AG04450 (cell line): Measurements from ENCODE around the gene SART1. TPM values are rescaled to one million over a fixed set of nuclear protein-coding genes. Genes with fewer than 3 reads are reported as not detected.

ENCODE experiments used
- CTCF ChIA-PET: fragments of 300-600, 350-600 bp; formaldehyde crosslinking; extraction: SDS; loops from one replicate; lab custom pipeline; 2022; ENCODE audit warnings: antibody characterized with exemption, inconsistent platforms; lab: Charles Lee
- POLR2A ChIA-PET: fragments of 350-600 bp; formaldehyde crosslinking; extraction: SDS; loops from one replicate; lab custom pipeline; 2021; ENCODE audit warnings: antibody characterized with exemption, inconsistent platforms; lab: Yijun Ruan, JAX
- DNase-seq: peaks from one replicate; pipeline ENCODE4 v3.0.0-alpha.2; 2011; ENCODE audit warnings: low read depth, low spot score
- H3K27ac ChIP-seq: one replicate; pipeline ENCODE4 v1.5.1; 2012; ENCODE audit warnings: low read depth, low read length, control low read depth
- H3K27me3 ChIP-seq: one replicate; pipeline ENCODE4 v1.6.0; 2012; ENCODE audit warnings: low read length; ENCODE audit not compliant: control insufficient read depth, insufficient read depth
- H3K4me3 ChIP-seq: 2 replicates; pipeline ENCODE4 v1.5.1; 2011; ENCODE audit warnings: mild to moderate bottlenecking, low read depth, low read length, control low read depth
- H3K9me3 ChIP-seq: 2 replicates; pipeline ENCODE4 v1.5.1; 2012; ENCODE audit warnings: low read length; ENCODE audit not compliant: control insufficient read depth, insufficient read depth
- polyA plus RNA-seq: library from polyadenylated mRNA; depleted of rRNA; stranded (reverse); fragments of >200 nt; gene quantifications from 2 replicates; pipeline ENCODE4 v1.2.3, GENCODE V29; 2011
- TF ChIP-seq, protein P1 (sequence below): IDR thresholded peaks from 2 replicates; pipeline ENCODE4 v1.5.1; 2011; ENCODE audit warnings: low read depth, low read length, control low read depth, inconsistent platforms

SART1 gene
- polyA plus RNA-seq, 1 experiment: 14.3 TPM

DNA sequence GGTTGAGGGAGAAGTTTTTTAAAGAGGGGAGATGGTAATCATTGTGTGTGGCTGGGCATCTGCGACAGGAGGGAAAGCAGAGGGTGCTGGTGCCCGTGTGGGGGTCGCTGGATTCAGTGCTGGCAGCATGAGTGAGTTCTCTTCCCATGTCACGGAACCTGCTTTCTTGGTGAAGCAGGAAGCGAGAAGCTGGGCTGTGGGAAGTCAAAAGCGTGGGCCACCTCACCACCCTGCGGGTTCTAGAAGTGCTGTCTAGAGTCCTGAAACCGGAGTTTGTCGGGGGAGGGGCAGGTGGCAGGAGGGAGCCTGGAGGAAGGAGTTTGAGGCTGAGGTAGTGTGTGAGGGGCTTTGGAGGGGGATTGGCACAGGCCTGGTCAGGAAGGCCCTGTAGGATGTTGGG, 14.2 kb downstream of the SART1 start:
- Histone ChIP-seq H3K27ac (no peak overlapping the region), H3K9me3 (no peaks in the 10 kb centered on the region; the same call in 1 of the 2 replicates), H3K27me3 (no peaks in the 10 kb centered on the region), H3K4me3 (no peak overlapping the region)
- DNase-seq: no peak
- ChIA-PET CTCF (no interaction called here), POLR2A (interaction anchor here (0.7 to 1.3 kb wide), 2 partner anchors 86 to 116 kb away, joined by 6 to 7 read pairs; no protein-coding TSS in a partner anchor)
- TF ChIP-seq, protein P1, sequence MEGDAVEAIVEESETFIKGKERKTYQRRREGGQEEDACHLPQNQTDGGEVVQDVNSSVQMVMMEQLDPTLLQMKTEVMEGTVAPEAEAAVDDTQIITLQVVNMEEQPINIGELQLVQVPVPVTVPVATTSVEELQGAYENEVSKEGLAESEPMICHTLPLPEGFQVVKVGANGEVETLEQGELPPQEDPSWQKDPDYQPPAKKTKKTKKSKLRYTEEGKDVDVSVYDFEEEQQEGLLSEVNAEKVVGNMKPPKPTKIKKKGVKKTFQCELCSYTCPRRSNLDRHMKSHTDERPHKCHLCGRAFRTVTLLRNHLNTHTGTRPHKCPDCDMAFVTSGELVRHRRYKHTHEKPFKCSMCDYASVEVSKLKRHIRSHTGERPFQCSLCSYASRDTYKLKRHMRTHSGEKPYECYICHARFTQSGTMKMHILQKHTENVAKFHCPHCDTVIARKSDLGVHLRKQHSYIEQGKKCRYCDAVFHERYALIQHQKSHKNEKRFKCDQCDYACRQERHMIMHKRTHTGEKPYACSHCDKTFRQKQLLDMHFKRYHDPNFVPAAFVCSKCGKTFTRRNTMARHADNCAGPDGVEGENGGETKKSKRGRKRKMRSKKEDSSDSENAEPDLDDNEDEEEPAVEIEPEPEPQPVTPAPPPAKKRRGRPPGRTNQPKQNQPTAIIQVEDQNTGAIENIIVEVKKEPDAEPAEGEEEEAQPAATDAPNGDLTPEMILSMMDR: no peak

DNA sequence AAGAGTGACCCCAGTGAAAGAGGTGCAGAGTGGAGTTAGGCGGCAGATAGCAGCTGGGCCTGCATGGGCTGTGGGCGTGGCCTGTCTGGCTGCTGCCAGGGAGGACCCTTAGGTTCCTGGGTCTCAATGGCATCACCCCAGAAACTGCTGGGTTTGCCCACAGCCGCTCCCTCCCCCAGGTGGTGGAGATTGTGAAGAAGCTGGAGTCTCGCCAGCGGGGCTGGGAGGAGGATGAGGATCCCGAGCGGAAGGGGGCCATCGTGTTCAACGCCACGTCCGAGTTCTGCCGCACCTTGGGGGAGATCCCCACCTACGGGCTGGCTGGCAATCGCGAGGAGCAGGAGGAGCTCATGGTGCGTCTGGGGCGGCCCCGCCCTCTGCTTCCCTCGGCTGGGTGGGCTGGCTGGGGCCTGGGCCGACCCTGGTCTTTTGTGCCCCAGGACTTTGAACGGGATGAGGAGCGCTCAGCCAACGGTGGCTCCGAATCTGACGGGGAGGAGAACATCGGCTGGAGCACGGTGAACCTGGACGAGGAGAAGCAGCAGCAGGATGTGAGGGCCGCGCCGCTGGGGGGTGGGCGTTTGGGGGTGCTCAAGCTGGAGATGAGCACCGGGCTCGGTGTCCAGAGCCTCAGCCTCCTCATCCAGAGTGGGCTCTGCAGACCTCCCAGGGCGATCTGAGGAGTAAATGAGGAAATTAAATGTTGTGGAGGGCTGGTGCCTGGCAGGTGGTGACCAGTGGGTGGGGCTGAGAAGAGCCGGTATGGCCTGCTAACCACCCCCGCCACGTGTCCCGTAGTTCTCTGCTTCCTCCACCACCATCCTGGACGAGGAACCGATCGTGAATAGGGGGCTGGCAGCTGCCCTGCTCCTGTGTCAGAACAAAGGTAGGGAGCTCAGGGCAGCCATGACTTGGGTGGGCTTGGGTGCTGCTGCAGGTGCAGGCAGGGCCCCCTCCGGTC, 15.0 kb downstream of the SART1 start:
- CTCF ChIA-PET: interaction anchor here (3.6 kb wide), 1 partner anchor 88 kb away, joined by 13 read pairs; the partner anchor contains the start of gene FIBP
- Histone ChIP-seq H3K9me3 (no peaks in the 10 kb centered on the region; the same call in 1 of the 2 replicates), H3K27ac (no peak overlapping the region), H3K27me3 (no peaks in the 10 kb centered on the region), H3K4me3 (no peak overlapping the region)
- no peak for DNase-seq
- POLR2A ChIA-PET: interaction anchor here (1.3 kb wide), 1 partner anchor 117 kb away, joined by 6 read pairs; no protein-coding TSS in a partner anchor
- TF ChIP-seq, protein P1: no peak

DNA sequence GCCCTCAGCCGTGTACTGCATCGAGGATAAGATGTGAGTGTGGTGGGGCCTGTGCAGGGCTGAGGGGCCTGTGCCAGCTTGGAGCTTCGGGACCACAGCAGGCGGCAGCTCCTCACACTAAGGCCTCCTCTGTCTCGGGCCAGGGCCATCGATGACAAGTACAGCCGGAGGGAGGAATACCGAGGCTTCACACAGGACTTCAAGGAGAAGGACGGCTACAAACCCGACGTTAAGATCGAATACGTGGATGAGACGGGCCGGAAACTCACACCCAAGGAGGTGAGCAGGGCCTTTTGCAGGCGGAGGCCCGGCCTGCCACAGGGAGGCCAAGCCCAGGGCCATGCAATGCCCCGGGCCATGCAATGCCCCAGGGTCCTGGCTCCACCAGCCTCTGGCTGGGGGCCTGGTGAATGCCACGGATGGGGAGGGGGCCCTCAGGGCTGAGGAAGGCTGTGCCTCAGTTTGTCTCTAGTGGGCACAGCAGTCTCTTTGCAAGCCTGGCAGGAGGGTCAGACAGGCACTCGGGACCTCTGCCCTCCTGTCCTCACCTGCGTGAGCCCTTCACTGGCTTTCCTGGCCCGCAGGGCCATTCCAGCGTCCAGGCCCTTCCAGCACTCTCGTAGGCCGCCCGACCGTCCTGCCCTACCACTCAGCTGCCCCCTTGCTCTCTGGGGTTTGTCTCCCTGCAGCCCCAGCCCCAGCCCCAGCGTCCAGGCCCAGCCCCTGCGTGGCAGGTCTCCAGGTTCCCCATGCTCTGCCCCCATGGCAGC, 16.3 kb downstream of the SART1 start:
- CTCF ChIA-PET: interaction anchor here (3.6 kb wide), 1 partner anchor 90 kb away, joined by 13 read pairs; the partner anchor contains the start of gene FIBP
- TF ChIP-seq, protein P1: no peak
- POLR2A ChIA-PET: no interaction called here
- no peak for DNase-seq
- Histone ChIP-seq H3K27ac (no peak overlapping the region), H3K27me3 (no peaks in the 10 kb centered on the region), H3K4me3 (no peak overlapping the region), H3K9me3 (no peaks in the 10 kb centered on the region; the same call in 1 of the 2 replicates)

DNA sequence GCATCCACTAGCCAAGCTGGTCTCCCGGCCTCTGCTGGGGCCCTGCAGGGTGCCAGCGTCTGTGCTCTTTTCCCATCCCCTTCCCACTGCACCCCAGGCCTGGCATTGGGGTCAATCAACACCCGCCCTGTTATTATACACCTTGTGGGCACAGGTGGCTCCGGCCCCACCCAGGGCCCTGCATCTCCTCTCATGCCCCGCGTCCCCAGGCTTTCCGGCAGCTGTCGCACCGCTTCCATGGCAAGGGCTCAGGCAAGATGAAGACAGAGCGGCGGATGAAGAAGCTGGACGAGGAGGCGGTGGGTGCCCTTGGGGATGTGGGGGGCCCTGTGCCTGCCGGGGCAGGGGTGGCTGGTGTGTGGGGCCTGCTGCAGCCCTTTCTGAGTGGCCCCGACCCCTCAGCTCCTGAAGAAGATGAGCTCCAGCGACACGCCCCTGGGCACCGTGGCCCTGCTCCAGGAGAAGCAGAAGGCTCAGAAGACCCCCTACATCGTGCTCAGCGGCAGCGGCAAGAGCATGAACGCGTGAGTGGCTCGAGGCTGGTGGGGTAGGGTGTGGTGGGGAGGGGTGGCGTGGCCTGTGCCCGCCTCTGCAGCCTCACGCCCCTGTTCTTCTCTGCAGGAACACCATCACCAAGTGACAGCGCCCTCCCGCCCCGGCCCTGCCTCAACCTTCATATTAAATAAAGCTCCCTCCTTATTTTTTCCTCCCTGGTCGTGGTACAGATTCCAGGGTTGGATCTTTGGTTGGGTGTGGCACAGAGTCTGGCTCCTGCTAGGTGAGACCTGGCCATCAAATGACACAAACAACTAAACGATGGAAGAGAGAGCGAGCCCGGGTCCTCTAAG, 17.1 kb downstream of the SART1 start:
- Histone ChIP-seq H3K9me3 (no peaks in the 10 kb centered on the region; the same call in 1 of the 2 replicates), H3K27ac (no peak overlapping the region), H3K4me3 (no peak overlapping the region), H3K27me3 (no peaks in the 10 kb centered on the region)
- ChIA-PET POLR2A (interaction anchor here (1.3 to 1.4 kb wide), 2 partner anchors 10 to 90 kb away, joined by 3 to 5 read pairs; partner anchors contain the start of gene FIBP), CTCF (interaction anchor here (1.1 to 3.6 kb wide), 2 partner anchors 90 to 94 kb away, joined by 4 to 13 read pairs; partner anchors contain the start of gene FIBP)
- no peak for DNase-seq
- TF ChIP-seq, protein P1: no peak
